Esophagus muscularis mucosa (tissue), 4 donors: ENCODE measurements around the gene TIGD1. TPM values are rescaled to one million over a fixed set of nuclear protein-coding genes. Genes with fewer than 3 reads are reported as not detected.
A peak's percentile ranks its signal among the peaks of the same experiment; 100 is the strongest.

Source experiments
- DNase-seq: peaks from one replicate; pipeline ENCODE4 v3.0.0-alpha.2; 2017; ENCODE audit errors: extremely low spot score
- H3K27ac ChIP-seq, 4 donors: fragments of 200-600 bp; sonication (generic); replicated peaks in 1 of 4; 1 replicate in 3 of 4; 2 replicates in 1 of 4; pipeline ENCODE4 v1.5.1; 2016 to 2019; ENCODE audit warnings: mild to moderate bottlenecking in 1 of 4
- H3K27me3 ChIP-seq, 4 donors: fragments of 200-600 bp; sonication (generic); one replicate each; pipeline versions ENCODE4 v1.5.1 to v1.6.0; 2016 to 2019
- H3K36me3 ChIP-seq, 4 donors: fragments of 200-600 bp; sonication (generic); one replicate each; pipeline ENCODE4 v1.5.1; 2016 to 2019
- H3K4me1 ChIP-seq, 4 donors: fragments of 200-600 bp; sonication (generic); one replicate each; pipeline ENCODE4 v1.5.1; 2016 to 2019
- H3K4me3 ChIP-seq, 4 donors: fragments of 200-600 bp; sonication (generic); 1 replicate in 2 of 4; 2 replicates in 2 of 4; pipeline ENCODE4 v1.5.1; 2016 to 2019; ENCODE audit warnings: mild to moderate bottlenecking in 4 of 4, moderate library complexity in 1 of 4
- H3K9me3 ChIP-seq, 4 donors: fragments of 200-600 bp; sonication (generic); 1 replicate in 3 of 4; 2 replicates in 1 of 4; pipeline ENCODE4 v1.5.1; 2016 to 2019
- EP300 ChIP-seq: sonication (generic); formaldehyde crosslinking; IDR thresholded peaks from one replicate; pipeline ENCODE4 v1.6.1; 2017; ENCODE audit warnings: antibody characterized with exemption
- POLR2A ChIP-seq: fragments of 450-650 bp; IDR thresholded peaks from one replicate; pipeline ENCODE4 v1.6.1; 2017; ENCODE audit warnings: antibody characterized with exemption, moderate library complexity, mild to moderate bottlenecking, low read depth
- POLR2AphosphoS5 ChIP-seq, 2 donors: sonication (generic); formaldehyde crosslinking; IDR thresholded peaks; one replicate each; pipeline ENCODE4 v1.6.1; 2017; ENCODE audit warnings: antibody characterized with exemption in 2 of 2
- WGBS: methylation state at CpG from one replicate; pipeline ENCODE4 v1.1.5; 2018; 5-methylcytosine and 5-hydroxymethylcytosine counted together
- intact Hi-C: fragments of 100-400 bp; cut with DNase I; formaldehyde crosslinking; loops from one replicate; pipeline ENCODE4 v1.15.1; 2023
- total RNA-seq, 4 donors: library from RNA; depleted of rRNA; stranded (reverse); fragments of >200 nt; gene quantifications; one replicate each; pipeline versions ENCODE4 v1.1.0 to v1.2.1, GENCODE V29; 2016
- TF ChIP-seq, protein P1 (sequence below), 3 experiments: fragments of 200-600 bp in 2 of 3; fragments of 450-650 bp in 1 of 3; sonication (generic) in 2 of 3; IDR thresholded peaks; one replicate each; pipeline ENCODE4 v1.5.1; 2017 to 2019; ENCODE audit warnings: antibody characterized with exemption in 3 of 3, mild to moderate bottlenecking in 2 of 3, moderate library complexity in 1 of 3

The TIGD1 gene
- total RNA-seq, 4 donors from 2014 or later = 1.2 to 1.7 (median 1.6) TPM

DNA sequence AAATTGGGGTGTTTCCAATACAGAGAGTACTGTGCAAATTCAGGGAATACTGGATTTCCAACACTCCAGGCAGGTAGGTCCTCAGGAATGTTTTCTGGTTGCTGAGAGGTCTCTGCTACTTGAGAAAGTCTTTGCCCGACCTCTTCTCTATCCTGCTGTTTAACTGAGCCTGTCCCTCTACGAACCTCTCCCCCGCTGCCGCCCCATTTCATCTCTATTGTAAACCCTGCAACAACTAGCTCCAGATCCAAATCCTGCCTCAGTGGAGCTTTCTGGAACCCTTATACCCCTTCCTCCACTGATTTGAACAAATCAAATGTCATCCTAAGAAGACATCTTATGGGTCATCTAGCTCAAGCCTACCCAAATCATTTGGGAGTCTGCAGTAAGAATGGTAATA lies 1.4 kb upstream of the TIGD1 start:
- Histone ChIP-seq H3K4me3 (peak overlapping the region; percentile 85 to 97 (median 94)), H3K4me1 (peaks cover 16 to 52% (median 43%) of the 10 kb centered on the region in 4 donors), H3K36me3 (peaks cover under 1 to 17% (median 9%) of the 10 kb centered on the region in 4 donors), H3K27me3 (no peaks in the 10 kb centered on the region), H3K27ac (peak overlapping the region in 1 of 4 donors; percentile 98), H3K9me3 (no peaks in the 10 kb centered on the region)
- 97% methylated on average over 4 of the region's 4 CpGs for WGBS
- intact Hi-C loops = no loop called here
- TF ChIP-seq EP300 (no peak), POLR2A (no peak), POLR2AphosphoS5 (IDR thresholded peaks at IDR 0.05) (no peak)
- TF ChIP-seq, protein P1, sequence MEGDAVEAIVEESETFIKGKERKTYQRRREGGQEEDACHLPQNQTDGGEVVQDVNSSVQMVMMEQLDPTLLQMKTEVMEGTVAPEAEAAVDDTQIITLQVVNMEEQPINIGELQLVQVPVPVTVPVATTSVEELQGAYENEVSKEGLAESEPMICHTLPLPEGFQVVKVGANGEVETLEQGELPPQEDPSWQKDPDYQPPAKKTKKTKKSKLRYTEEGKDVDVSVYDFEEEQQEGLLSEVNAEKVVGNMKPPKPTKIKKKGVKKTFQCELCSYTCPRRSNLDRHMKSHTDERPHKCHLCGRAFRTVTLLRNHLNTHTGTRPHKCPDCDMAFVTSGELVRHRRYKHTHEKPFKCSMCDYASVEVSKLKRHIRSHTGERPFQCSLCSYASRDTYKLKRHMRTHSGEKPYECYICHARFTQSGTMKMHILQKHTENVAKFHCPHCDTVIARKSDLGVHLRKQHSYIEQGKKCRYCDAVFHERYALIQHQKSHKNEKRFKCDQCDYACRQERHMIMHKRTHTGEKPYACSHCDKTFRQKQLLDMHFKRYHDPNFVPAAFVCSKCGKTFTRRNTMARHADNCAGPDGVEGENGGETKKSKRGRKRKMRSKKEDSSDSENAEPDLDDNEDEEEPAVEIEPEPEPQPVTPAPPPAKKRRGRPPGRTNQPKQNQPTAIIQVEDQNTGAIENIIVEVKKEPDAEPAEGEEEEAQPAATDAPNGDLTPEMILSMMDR (IDR thresholded peaks at IDR 0.05) = no peak
- no peak for DNase-seq

DNA sequence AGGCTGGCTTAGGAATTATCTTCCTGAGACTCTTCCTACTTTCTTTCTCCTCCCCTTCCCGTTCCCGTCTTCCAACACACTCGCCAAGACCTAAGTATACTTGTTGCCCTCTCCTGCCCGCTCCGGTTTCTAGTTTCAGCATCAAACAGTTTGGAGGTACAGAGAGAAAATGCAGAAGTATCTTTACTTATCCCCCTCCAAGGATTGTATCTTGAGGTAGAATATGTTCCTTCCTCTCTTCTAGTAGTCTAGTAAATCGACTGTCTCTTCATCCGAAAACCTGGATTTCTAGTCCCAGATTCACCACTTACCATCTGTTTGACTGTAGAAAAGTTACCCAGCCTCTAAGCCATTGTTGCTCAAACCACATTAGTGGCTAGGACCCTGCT lies 887 bp upstream of the TIGD1 start:
- no peaks in the 10 kb centered on the region for H3K9me3 ChIP-seq
- H3K4me3 ChIP-seq = peak overlapping the region; percentile 85 to 97 (median 94)
- H3K27me3 ChIP-seq = no peaks in the 10 kb centered on the region
- H3K27ac ChIP-seq = peak overlapping the region; percentile 97 to 99 (median 98)
- intact Hi-C loops = no loop called here
- peaks cover 16 to 52% (median 43%) of the 10 kb centered on the region in 4 donors for H3K4me1 ChIP-seq
- H3K36me3 ChIP-seq = peaks cover 0 to 15% (median 4%) of the 10 kb centered on the region in 4 donors
- DNase-seq = no peak
- 8% methylated on average over 7 of the region's 7 CpGs for WGBS
- no peak for TF ChIP-seq POLR2A
- TF ChIP-seq, protein P1 (IDR thresholded peaks at IDR 0.05) = no peak
- TF ChIP-seq POLR2AphosphoS5 (IDR thresholded peaks at IDR 0.05) = no peak
- no peak for TF ChIP-seq EP300

DNA sequence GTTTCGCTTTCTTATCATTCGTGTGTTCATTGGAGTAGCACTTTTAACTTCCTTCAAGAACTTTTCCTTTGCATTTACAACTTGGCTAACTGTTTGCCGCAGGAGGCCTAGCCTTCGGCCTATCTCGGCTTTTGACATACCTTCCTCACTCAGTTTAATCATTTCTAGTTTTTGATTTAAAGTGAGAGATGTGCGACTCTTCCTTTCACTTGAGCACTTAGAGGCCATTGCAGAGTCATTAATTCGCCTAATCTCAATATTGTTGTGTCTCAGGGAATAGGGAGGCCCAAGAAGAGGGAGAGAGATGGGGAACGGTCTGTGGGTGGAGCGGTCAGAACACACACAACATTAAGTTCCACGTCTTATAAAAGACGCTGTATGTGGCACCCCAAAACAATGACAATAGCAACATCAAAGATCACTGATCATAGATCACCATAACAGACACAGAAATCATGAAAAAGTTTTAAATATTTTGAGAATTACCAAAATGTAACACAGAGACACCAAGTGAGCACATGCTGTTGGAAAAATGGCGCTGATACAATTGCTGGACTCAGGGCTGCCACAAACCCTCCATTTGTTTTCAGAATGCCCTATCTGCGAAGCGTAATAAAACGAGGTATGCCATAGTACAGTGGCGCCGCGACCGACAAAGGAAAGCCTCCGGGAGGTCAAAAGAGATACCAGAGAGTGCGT lies 553 bp downstream of the TIGD1 start:
- no peaks in the 10 kb centered on the region for H3K9me3 ChIP-seq
- peak overlapping the region; percentile 85 to 97 (median 94) for H3K4me3 ChIP-seq
- H3K27ac ChIP-seq = peak overlapping the region; percentile 97 to 99 (median 98)
- peaks cover 0 to 13% (median 3%) of the 10 kb centered on the region in 4 donors for H3K36me3 ChIP-seq
- no peak for DNase-seq
- intact Hi-C loops = no loop called here
- WGBS = 43% methylated on average over 21 of the region's 21 CpGs
- peaks cover 16 to 46% (median 41%) of the 10 kb centered on the region in 4 donors for H3K4me1 ChIP-seq
- no peaks in the 10 kb centered on the region for H3K27me3 ChIP-seq
- TF ChIP-seq POLR2AphosphoS5 (IDR thresholded peaks at IDR 0.05) (no peak), POLR2A (no peak), EP300 (no peak)
- TF ChIP-seq, protein P1 (IDR thresholded peaks at IDR 0.05) = no peak

DNA sequence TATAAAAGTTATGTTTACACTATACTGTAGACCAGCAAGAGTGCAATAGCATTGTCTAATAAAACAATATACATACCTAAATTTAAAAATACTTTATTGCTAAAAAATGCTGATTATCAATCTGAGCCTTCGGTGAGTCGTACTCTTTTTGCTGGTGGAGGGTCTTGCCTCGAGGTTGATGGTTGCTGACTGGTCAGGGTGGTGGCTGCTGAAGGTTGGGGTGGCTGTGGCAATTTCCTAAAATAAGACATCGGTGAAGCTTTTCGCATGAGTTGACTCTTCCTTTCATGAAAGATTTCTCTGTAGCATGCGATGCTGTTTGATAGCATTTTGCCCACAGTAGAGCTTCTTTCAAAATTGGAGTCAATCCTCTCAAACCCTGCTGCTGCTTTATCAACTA lies 2.4 kb downstream of the TIGD1 start:
- no peak for TF ChIP-seq EP300
- no peak for TF ChIP-seq POLR2AphosphoS5 (IDR thresholded peaks at IDR 0.05)
- TF ChIP-seq, protein P1 (IDR thresholded peaks at IDR 0.05) = no peak
- no peak for TF ChIP-seq POLR2A
- H3K27me3 ChIP-seq = no peaks in the 10 kb centered on the region
- no peak overlapping the region for H3K4me3 ChIP-seq
- no peaks in the 10 kb centered on the region for H3K9me3 ChIP-seq
- DNase-seq = no peak
- H3K36me3 ChIP-seq = peaks cover 0 to 13% (median 3%) of the 10 kb centered on the region in 4 donors
- H3K27ac ChIP-seq = no peak overlapping the region
- whole genome bisulfite sequencing = 98% methylated on average over 6 of the region's 6 CpGs
- H3K4me1 ChIP-seq = peaks cover 11 to 29% (median 26%) of the 10 kb centered on the region in 4 donors
- intact Hi-C loops = no loop called here
